ENCODE data around the gene HBG2. TPM values are rescaled to one million over a fixed set of nuclear protein-coding genes. Genes with fewer than 3 reads are reported as not detected.

HBG2 gene
- total and polyA plus RNA-seq, 4 donors, result 0.31 to 13,246 (median 4.6) TPM

- no peak for DNase-seq
- 67 to 68% methylated on average over 6 of the region's 6 CpGs for WGBS, 2 donors
- no peak for TF ChIP-seq CTCF (IDR thresholded peaks at IDR 0.05; ENCODE audit: control extremely low read depth, extremely low read depth)
- Histone ChIP-seq H3K4me3 (no peak overlapping the region), H3K4me1 (ENCODE audit: control insufficient read depth in 5 of 5, insufficient read depth in 5 of 5, low read length in 5 of 5) (no peaks in the 10 kb centered on the region), H3K27ac (ENCODE audit: low read depth in 1 of 2, low read length in 1 of 2) (no peak overlapping the region), H3K9me3 (ENCODE audit: control insufficient read depth in 4 of 4, insufficient read depth in 3 of 4, low read length in 3 of 4) (no peaks in the 10 kb centered on the region), H3K36me3 (ENCODE audit: control insufficient read depth in 4 of 4, insufficient read depth in 4 of 4, low read length in 4 of 4) (no peaks in the 10 kb centered on the region), H3K27me3 (ENCODE audit: control insufficient read depth in 3 of 3, insufficient read depth in 3 of 3, low read length in 2 of 3) (peaks cover 0 to 2% (median 0%) of the 10 kb centered on the region in 3 donors), H3K9ac (ENCODE audit: insufficient read depth in 1 of 2, low read length in 2 of 2) (no peak overlapping the region)
- no peak for ATAC-seq (ENCODE audit: insufficient read depth, low FRiP score)
Observed at GRCh38 chr11:5246772-5247471, 7.7 kb downstream of the HBG2 start.

- WGBS, 2 donors, result 66 to 76% methylated on average over 2 of the region's 2 CpGs
Observed at GRCh38 chr11:5245155-5245554, 9.4 kb downstream of the HBG2 start.

GRCh38 chr11:5243816-5244180 lies 10.8 kb downstream of the HBG2 start:
- no peaks in the 10 kb centered on the region for H3K36me3 ChIP-seq (ENCODE audit: control insufficient read depth in 4 of 4, insufficient read depth in 4 of 4, low read length in 4 of 4)

More at GRCh38 chr11:5245155-5245554, 9.4 kb downstream of the HBG2 start:
- TF ChIP-seq CTCF (IDR thresholded peaks at IDR 0.05; ENCODE audit: control extremely low read depth, extremely low read depth), result no peak
- Histone ChIP-seq H3K9me3 (ENCODE audit: control insufficient read depth in 4 of 4, insufficient read depth in 3 of 4, low read length in 3 of 4) (no peaks in the 10 kb centered on the region), H3K27me3 (ENCODE audit: control insufficient read depth in 3 of 3, insufficient read depth in 3 of 3, low read length in 2 of 3) (peaks cover 0 to 4% (median 0%) of the 10 kb centered on the region in 3 donors), H3K4me3 (no peak overlapping the region), H3K4me1 (ENCODE audit: control insufficient read depth in 5 of 5, insufficient read depth in 5 of 5, low read length in 5 of 5) (no peaks in the 10 kb centered on the region), H3K9ac (ENCODE audit: insufficient read depth in 1 of 2, low read length in 2 of 2) (no peak overlapping the region), H3K27ac (ENCODE audit: low read depth in 1 of 2, low read length in 1 of 2) (no peak overlapping the region), H3K36me3 (ENCODE audit: control insufficient read depth in 4 of 4, insufficient read depth in 4 of 4, low read length in 4 of 4) (no peaks in the 10 kb centered on the region)
- ATAC-seq (ENCODE audit: insufficient read depth, low FRiP score) (no peak), DNase-seq (no peak)

More at GRCh38 chr11:5243816-5244180, 10.8 kb downstream of the HBG2 start:
- DNase-seq (no peak), ATAC-seq (ENCODE audit: insufficient read depth, low FRiP score) (no peak)
- Histone ChIP-seq H3K4me3 (no peak overlapping the region), H3K27ac (ENCODE audit: low read depth in 1 of 2, low read length in 1 of 2) (no peak overlapping the region), H3K9ac (ENCODE audit: insufficient read depth in 1 of 2, low read length in 2 of 2) (no peak overlapping the region), H3K9me3 (ENCODE audit: control insufficient read depth in 4 of 4, insufficient read depth in 3 of 4, low read length in 3 of 4) (no peaks in the 10 kb centered on the region), H3K4me1 (ENCODE audit: control insufficient read depth in 5 of 5, insufficient read depth in 5 of 5, low read length in 5 of 5) (no peaks in the 10 kb centered on the region), H3K27me3 (ENCODE audit: control insufficient read depth in 3 of 3, insufficient read depth in 3 of 3, low read length in 2 of 3) (peaks cover 0 to 4% (median 0%) of the 10 kb centered on the region in 3 donors)
- no peak for TF ChIP-seq CTCF (IDR thresholded peaks at IDR 0.05; ENCODE audit: control extremely low read depth, extremely low read depth)
- 80 to 90% methylated on average over 4 of the region's 4 CpGs for WGBS, 2 donors

All from lung (tissue), 12 donors.